Endothelial cell of umbilical vein (primary cell): Measurements from ENCODE around the gene SLC30A2. TPM values are rescaled to one million over a fixed set of nuclear protein-coding genes. Genes with fewer than 3 reads are reported as not detected.

Source experiments
- BruUV-seq: library from RNA; stranded (reverse); fragments of 400-500 nt; replicated peaks from 2 replicates; lab custom pipeline; 2021; lab: Mats Ljungman, UMichigan
- CTCF ChIA-PET: fragments of 300-600, 350-600 bp; sonication (Branson Sonifier 250); formaldehyde crosslinking; loops from one replicate; lab custom pipeline; 2021; ENCODE audit warnings: antibody characterized with exemption, inconsistent platforms; lab: Charles Lee
- POLR2A ChIA-PET: fragments of 300-600, 350-600 bp; sonication (Branson Sonifier 250); formaldehyde crosslinking; loops from one replicate; lab custom pipeline; 2021; ENCODE audit warnings: antibody characterized with exemption, inconsistent platforms; lab: Charles Lee
- DNase-seq: peaks from one replicate; pipeline ENCODE4 v3.0.0-alpha.2; 2011; ENCODE audit warnings: low read depth, low spot score
- FAIRE-seq: peaks from 2 replicates; lab custom pipeline; 2011; peaks lifted over from hg19 to GRCh38; lab: Jason Lieb, UNC
- H2AFZ ChIP-seq: 2 replicates; pipeline ENCODE4 v1.6.0; 2012; ENCODE audit warnings: low read depth, low read length, control low read depth, inconsistent platforms
- H3K27ac ChIP-seq: 2 replicates; pipeline ENCODE4 v1.5.1; 2011; ENCODE audit warnings: low read depth, mild to moderate bottlenecking, control low read depth, low read length, moderate library complexity; ENCODE audit not compliant: insufficient read depth
- H3K27me3 ChIP-seq, 2 experiments: 2 replicates each; pipeline versions ENCODE4 v1.6.0 to v1.6.1; 2011; ENCODE audit warnings: low read length in 2 of 2, mixed read lengths in 1 of 2; ENCODE audit not compliant: control insufficient read depth in 2 of 2, insufficient read depth in 2 of 2
- H3K36me3 ChIP-seq, 2 experiments: 2 replicates in 1 of 2; 3 replicates in 1 of 2; pipeline ENCODE4 v1.5.1; 2011; ENCODE audit warnings: low read length in 2 of 2, mild to moderate bottlenecking in 1 of 2, moderate library complexity in 1 of 2; ENCODE audit not compliant: control insufficient read depth in 2 of 2, insufficient read depth in 2 of 2; ENCODE audit errors: extremely low read depth in 1 of 2
- H3K4me1 ChIP-seq: 3 replicates; pipeline ENCODE4 v1.5.1; 2011; ENCODE audit warnings: mild to moderate bottlenecking, low read length; ENCODE audit not compliant: control insufficient read depth, insufficient read depth; ENCODE audit errors: extremely low read depth
- H3K4me2 ChIP-seq: 2 replicates; pipeline ENCODE4 v1.6.1; 2011; ENCODE audit warnings: low read length, control low read depth, mixed read lengths; ENCODE audit not compliant: insufficient read depth
- H3K4me3 ChIP-seq, 3 experiments: fragments of 200-600 bp in 1 of 3; sonication (generic), shearing (Covaris generic) in 1 of 3; replicated peaks in 1 of 3; 2 replicates each; pipeline ENCODE4 v1.5.1; 2011 to 2016; ENCODE audit warnings: control low read depth in 3 of 3, low read length in 3 of 3, mild to moderate bottlenecking in 2 of 3, inconsistent platforms in 1 of 3, low read depth in 1 of 3, moderate library complexity in 1 of 3; ENCODE audit not compliant: insufficient read depth in 1 of 3
- H3K79me2 ChIP-seq: 2 replicates; pipeline ENCODE4 v1.6.0; 2012; ENCODE audit warnings: low read length, inconsistent platforms; ENCODE audit not compliant: control insufficient read depth, insufficient read depth
- H3K9ac ChIP-seq: replicated peaks from 2 replicates; pipeline ENCODE3; 2011; ENCODE audit warnings: low read length, control low read depth; ENCODE audit not compliant: insufficient read depth; ENCODE audit errors: extremely low read depth
- H3K9me1 ChIP-seq: replicated peaks from 3 replicates; pipeline ENCODE4 v1.6.0; 2011; ENCODE audit warnings: mild to moderate bottlenecking, low read length; ENCODE audit not compliant: control insufficient read depth, insufficient read depth; ENCODE audit errors: extremely low read depth
- H3K9me3 ChIP-seq: replicated peaks from 2 replicates; pipeline ENCODE4 v1.5.1; 2012; ENCODE audit warnings: low read length, inconsistent platforms; ENCODE audit not compliant: control insufficient read depth, insufficient read depth
- H4K20me1 ChIP-seq: replicated peaks from 2 replicates; pipeline ENCODE3; 2011; ENCODE audit warnings: mild to moderate bottlenecking, low read length; ENCODE audit not compliant: control insufficient read depth, insufficient read depth; ENCODE audit errors: extremely low read depth
- EZH2 ChIP-seq: IDR thresholded peaks from 2 replicates; pipeline ENCODE4 v1.6.1; 2012; ENCODE audit warnings: borderline replicate concordance, low read depth, mild to moderate bottlenecking, moderate library complexity, low read length, inconsistent platforms; ENCODE audit not compliant: severe bottlenecking
- FOS ChIP-seq: IDR thresholded peaks from 2 replicates; pipeline ENCODE4 v1.6.1; 2011; ENCODE audit warnings: mild to moderate bottlenecking, low read length, moderate library complexity, borderline replicate concordance; ENCODE audit not compliant: insufficient read depth
- GATA2 ChIP-seq: IDR thresholded peaks from 2 replicates; pipeline ENCODE4 v1.7.0; 2011; ENCODE audit warnings: low read depth, mild to moderate bottlenecking, moderate library complexity, mixed read lengths, low read length; ENCODE audit not compliant: insufficient read length, insufficient read depth
- JUN ChIP-seq: IDR thresholded peaks from 2 replicates; pipeline ENCODE4 v1.6.1; 2011; ENCODE audit warnings: borderline replicate concordance, low read depth; ENCODE audit not compliant: insufficient read length, insufficient read depth
- MYC ChIP-seq: IDR thresholded peaks from one replicate; pipeline ENCODE4 v1.6.1; 2011; ENCODE audit warnings: mild to moderate bottlenecking, low read depth, low read length
- POLR2A ChIP-seq: IDR thresholded peaks from 2 replicates; pipeline ENCODE4 v1.6.1; 2012; ENCODE audit warnings: low read depth, mild to moderate bottlenecking, control low read depth, low read length
- POLR2AphosphoS5 ChIP-seq: IDR thresholded peaks from 2 replicates; pipeline ENCODE4 v1.6.1; 2012; ENCODE audit warnings: low read depth, mild to moderate bottlenecking, control low read depth, low read length, moderate library complexity; ENCODE audit not compliant: insufficient read depth
- dilution Hi-C: fragments of 300-500 bp; cut with MboI; formaldehyde crosslinking; loops from one replicate; pipeline ENCODE4 v1.15.0; 2019; ENCODE audit warnings: low sequenced_read_pairs; ENCODE audit not compliant: extremely low pct_ligation_motif_present
- intact Hi-C: fragments of 100-400 bp; cut with micrococcal nuclease; formaldehyde crosslinking; loops from one replicate; pipeline ENCODE4 v1.10.0; 2022
- polyA plus RNA-seq, 4 experiments: library from polyadenylated mRNA; depleted of rRNA in 3 of 4; stranded (reverse) in 3 of 4; unstranded in 1 of 4; fragments of >200 nt; gene quantifications; 2 replicates each; pipeline versions ENCODE4 v1.2.1 to v1.2.3, GENCODE V29; 2011 to 2012; ENCODE audit warnings: missing spikeins in 1 of 4
- total RNA-seq: library from RNA; stranded (reverse); gene quantifications from 2 replicates; pipeline ENCODE4 v1.2.3, GENCODE V29; 2021
- TF ChIP-seq, protein P1 (sequence below): IDR thresholded peaks from 2 replicates; pipeline ENCODE4 v1.6.1; 2011; ENCODE audit not compliant: insufficient read depth, insufficient read length
- TF ChIP-seq, protein P2 (sequence below), 2 donors: IDR thresholded peaks; 1 replicate in 1 of 2; 2 replicates in 1 of 2; pipeline ENCODE4 v1.5.1; 2011; ENCODE audit warnings: low read length in 2 of 2, mild to moderate bottlenecking in 2 of 2, moderate library complexity in 2 of 2, control low read depth in 1 of 2, inconsistent platforms in 1 of 2, low read depth in 1 of 2; ENCODE audit not compliant: insufficient read depth in 1 of 2; ENCODE audit errors: extremely low read depth in 1 of 2

SLC30A2 gene
- total and polyA plus RNA-seq, 2 donors (not counting 3 experiments of a cell fraction or from before 2014, with no cell fraction given), result not detected

DNA sequence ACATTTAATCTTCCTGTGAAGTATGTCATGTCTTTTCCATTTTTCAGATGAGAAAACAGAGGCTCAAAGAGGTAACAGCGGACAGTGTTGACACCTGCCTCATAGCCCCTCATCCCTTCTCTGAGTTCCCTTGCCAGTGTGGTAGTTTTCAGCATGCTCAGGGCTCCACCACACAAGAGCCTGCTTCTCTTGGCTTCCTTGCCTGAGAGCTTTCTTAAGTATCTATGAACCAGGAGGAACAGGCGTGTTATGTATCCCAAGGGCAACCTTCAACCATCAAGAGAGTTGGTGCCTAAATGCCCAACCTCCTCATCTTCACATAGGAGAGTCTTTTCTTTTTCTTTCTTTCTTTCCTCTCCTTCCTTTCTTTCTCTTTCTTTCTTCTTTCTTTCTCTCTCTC lies 42.2 kb downstream of the SLC30A2 start:
- Histone ChIP-seq H3K36me3 (no peaks in the 10 kb centered on the region), H3K9me1 (no peaks in the 10 kb centered on the region), H3K9ac (no peak overlapping the region), H3K9me3 (no peaks in the 10 kb centered on the region), H3K4me2 (no peak overlapping the region), H2AFZ (no peak overlapping the region), H3K27me3 (peaks cover 3 to 5% of the 10 kb centered on the region in 2 experiments), H4K20me1 (no peaks in the 10 kb centered on the region), H3K4me3 (no peak overlapping the region), H3K4me1 (peaks cover under 1% of the 10 kb centered on the region), H3K27ac (no peak overlapping the region), H3K79me2 (no peaks in the 10 kb centered on the region)
- DNase-seq, result no peak
- BruUV-seq, result no TSS peak
- ChIA-PET CTCF (interaction anchor here (0.7 to 2.7 kb wide), 4 partner anchors 9 to 108 kb away, joined by 4 to 13 read pairs (median 7); no protein-coding TSS in a partner anchor), POLR2A (no interaction called here)
- FAIRE-seq, result no peak
- TF ChIP-seq POLR2A, result no peak
- TF ChIP-seq FOS, result no peak
- TF ChIP-seq POLR2AphosphoS5, result no peak
- TF ChIP-seq, protein P1, sequence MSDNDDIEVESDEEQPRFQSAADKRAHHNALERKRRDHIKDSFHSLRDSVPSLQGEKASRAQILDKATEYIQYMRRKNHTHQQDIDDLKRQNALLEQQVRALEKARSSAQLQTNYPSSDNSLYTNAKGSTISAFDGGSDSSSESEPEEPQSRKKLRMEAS, result no peak
- no peak for TF ChIP-seq GATA2
- no peak for TF ChIP-seq EZH2
- no peak for TF ChIP-seq JUN
- TF ChIP-seq, protein P2, sequence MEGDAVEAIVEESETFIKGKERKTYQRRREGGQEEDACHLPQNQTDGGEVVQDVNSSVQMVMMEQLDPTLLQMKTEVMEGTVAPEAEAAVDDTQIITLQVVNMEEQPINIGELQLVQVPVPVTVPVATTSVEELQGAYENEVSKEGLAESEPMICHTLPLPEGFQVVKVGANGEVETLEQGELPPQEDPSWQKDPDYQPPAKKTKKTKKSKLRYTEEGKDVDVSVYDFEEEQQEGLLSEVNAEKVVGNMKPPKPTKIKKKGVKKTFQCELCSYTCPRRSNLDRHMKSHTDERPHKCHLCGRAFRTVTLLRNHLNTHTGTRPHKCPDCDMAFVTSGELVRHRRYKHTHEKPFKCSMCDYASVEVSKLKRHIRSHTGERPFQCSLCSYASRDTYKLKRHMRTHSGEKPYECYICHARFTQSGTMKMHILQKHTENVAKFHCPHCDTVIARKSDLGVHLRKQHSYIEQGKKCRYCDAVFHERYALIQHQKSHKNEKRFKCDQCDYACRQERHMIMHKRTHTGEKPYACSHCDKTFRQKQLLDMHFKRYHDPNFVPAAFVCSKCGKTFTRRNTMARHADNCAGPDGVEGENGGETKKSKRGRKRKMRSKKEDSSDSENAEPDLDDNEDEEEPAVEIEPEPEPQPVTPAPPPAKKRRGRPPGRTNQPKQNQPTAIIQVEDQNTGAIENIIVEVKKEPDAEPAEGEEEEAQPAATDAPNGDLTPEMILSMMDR (IDR thresholded peaks at IDR 0.05; ENCODE audit: extremely low read depth in 1 of 2, insufficient read depth in 1 of 2, low read depth in 1 of 2, low read length in 2 of 2), result no peak
- no peak for TF ChIP-seq MYC
- intact Hi-C loops, result no loop called here
- dilution Hi-C loops, result no loop called here
